ENCODE results near the gene ERICH2. TPM values are rescaled to one million over a fixed set of nuclear protein-coding genes. Genes with fewer than 3 reads are reported as not detected.
A peak's percentile ranks its signal among the peaks of the same experiment; 100 is the strongest.

Gene ERICH2
- total RNA-seq, 3 donors from 2014 or later (not counting 1 experiment from before 2014, with no cell fraction given), result not detected

- ATAC-seq, result no peak
- H3K27ac ChIP-seq (ENCODE audit: low read length), result no peak overlapping the region
- H3K4me1 ChIP-seq (ENCODE audit: control insufficient read depth, insufficient read depth, low read length), result peaks cover 47% of the 10 kb centered on the region
- DNase-seq, result no peak
- intact Hi-C loops (cut with micrococcal nuclease), result loop anchor here (10.0 kb wide), 1 partner anchor 1289 kb away; the partner anchor contains the start of gene DLX2
- Mint-ChIP-seq H3K27me3 (ENCODE audit: low read depth in 2 of 2) (peaks cover 63 to 71% of the 10 kb centered on the region in 2 donors), H3K4me1 (peaks cover 26 to 43% of the 10 kb centered on the region in 2 donors), H3K9me3 (no peaks in the 10 kb centered on the region), H3K4me3 (peak overlapping the region; percentile 82), H3K36me3 (no peaks in the 10 kb centered on the region), H3K27ac (no peak overlapping the region)
- H3K4me3 ChIP-seq (ENCODE audit: low read length), result no peak overlapping the region
- WGBS (ENCODE audit: insufficient coverage), result 6% methylated on average over 17 of the region's 19 CpGs
- peaks cover 4% of the 10 kb centered on the region for H3K9me3 ChIP-seq (ENCODE audit: control insufficient read depth, insufficient read depth, low read length)
- no peak for TF ChIP-seq CTCF (IDR thresholded peaks at IDR 0.05)
- no peaks in the 10 kb centered on the region for H3K36me3 ChIP-seq (ENCODE audit: control insufficient read depth, insufficient read depth, low read length)
- H3K27me3 ChIP-seq (ENCODE audit: control insufficient read depth, insufficient read depth, low read length), result peaks cover 64% of the 10 kb centered on the region
These were observed 45.1 kb downstream of the ERICH2 start for GRCh38 chr2:170815311-170815710.

- TF ChIP-seq CTCF (IDR thresholded peaks at IDR 0.05), result peak; percentile 68
- 1% methylated on average over 52 of the region's 52 CpGs for WGBS (ENCODE audit: insufficient coverage)
- peak; percentile 54 to 64 (median 61) for ATAC-seq
- Histone ChIP-seq H3K4me1 (ENCODE audit: control insufficient read depth, insufficient read depth, low read length) (peaks cover 52% of the 10 kb centered on the region), H3K27ac (ENCODE audit: low read length) (no peak overlapping the region), H3K27me3 (ENCODE audit: control insufficient read depth, insufficient read depth, low read length) (peaks cover 70% of the 10 kb centered on the region), H3K9me3 (ENCODE audit: control insufficient read depth, insufficient read depth, low read length) (peaks cover 4% of the 10 kb centered on the region), H3K4me3 (ENCODE audit: low read length) (peak overlapping the region; percentile 12), H3K36me3 (ENCODE audit: control insufficient read depth, insufficient read depth, low read length) (no peaks in the 10 kb centered on the region)
- Mint-ChIP-seq H3K9me3 (no peaks in the 10 kb centered on the region), H3K4me3 (peak overlapping the region; percentile 82), H3K27me3 (ENCODE audit: low read depth in 2 of 2) (peaks cover 69 to 76% of the 10 kb centered on the region in 2 donors), H3K4me1 (peaks cover 32 to 49% of the 10 kb centered on the region in 2 donors), H3K36me3 (no peaks in the 10 kb centered on the region), H3K27ac (no peak overlapping the region)
- DNase-seq, result peak; percentile 40 to 81
- intact Hi-C loops (cut with micrococcal nuclease), result loop anchor here (10.0 kb wide), 1 partner anchor 1289 kb away; the partner anchor contains the start of gene DLX2
These were observed 45.7 kb downstream of the ERICH2 start for GRCh38 chr2:170815746-170816503.

- no peak for TF ChIP-seq CTCF (IDR thresholded peaks at IDR 0.05)
- under 1% methylated on average over 47 of the region's 49 CpGs for WGBS (ENCODE audit: insufficient coverage)
- H3K27me3 Mint-ChIP-seq (ENCODE audit: low read depth in 2 of 2), result peaks cover 76 to 77% of the 10 kb centered on the region in 2 donors
- peaks cover 77% of the 10 kb centered on the region for H3K27me3 ChIP-seq (ENCODE audit: control insufficient read depth, insufficient read depth, low read length)
- no peak within 1 kb of the TSS for H3K27ac Mint-ChIP-seq
- ATAC-seq (peak; percentile 43 to 46 (median 43)), DNase-seq (peak in 1 of 2 donors; percentile 72)
- no peaks in the 10 kb centered on the region for H3K9me3 Mint-ChIP-seq
- peak within 1 kb of the TSS; percentile 12 for H3K4me3 ChIP-seq (ENCODE audit: low read length)
- H3K9me3 ChIP-seq (ENCODE audit: control insufficient read depth, insufficient read depth, low read length), result peaks cover 4% of the 10 kb centered on the region
- peaks cover 59% of the 10 kb centered on the region for H3K4me1 ChIP-seq (ENCODE audit: control insufficient read depth, insufficient read depth, low read length)
- intact Hi-C loops (cut with micrococcal nuclease), result loop anchor here (10.0 kb wide), 1 partner anchor 1288 kb away; the partner anchor contains the start of gene DLX2
- H3K4me1 Mint-ChIP-seq, result peaks cover 39 to 56% of the 10 kb centered on the region in 2 donors
- H3K36me3 Mint-ChIP-seq, result no peaks in the 10 kb centered on the region
- H3K36me3 ChIP-seq (ENCODE audit: control insufficient read depth, insufficient read depth, low read length), result no peaks in the 10 kb centered on the region
- H3K4me3 Mint-ChIP-seq, result peak within 1 kb of the TSS; percentile 82
- H3K27ac ChIP-seq (ENCODE audit: low read length), result no peak within 1 kb of the TSS
These were observed 46.4 kb downstream of the ERICH2 start, which contains the start of gene GAD1 for GRCh38 chr2:170816504-170817092. Gene GAD1 (plus strand): TSS chr2:170816887. CDS start chr2:170818592, 1,705 bp downstream.
